ENCODE data around the gene CCL16. TPM values are rescaled to one million over a fixed set of nuclear protein-coding genes. Genes with fewer than 3 reads are reported as not detected.
"Not testable (repeated sequence)": the region's sequence is repeated elsewhere in the genome, so short reads cannot be mapped to it uniquely, and the experiment has no call there.

Gene CCL16
- total and polyA plus RNA-seq, 8 donors: 0.15 to 0.72 TPM; not detected in 6

DNA sequence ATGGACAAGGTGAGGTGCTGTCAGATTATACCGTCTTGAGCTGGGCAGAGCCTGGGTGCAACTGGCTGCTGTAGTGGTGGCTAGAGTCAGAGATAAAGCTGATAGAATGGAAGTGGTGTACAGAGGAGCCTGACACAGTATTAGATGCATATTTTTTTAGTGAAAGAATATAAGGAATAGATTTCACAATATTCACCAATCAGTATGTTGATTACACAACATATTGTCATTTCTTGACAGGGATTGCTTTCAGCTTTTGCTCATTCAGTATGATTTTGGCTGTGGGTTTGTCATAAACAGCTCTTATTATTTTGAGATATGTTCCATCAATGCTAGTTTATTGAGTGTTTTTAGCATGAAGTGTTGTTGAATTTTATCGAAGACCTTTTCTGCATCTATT lies 38.1 kb upstream of the CCL16 start:
- DNase-seq: no peak
- H3K4me1 ChIP-seq: peaks cover 0 to 8% (median 6%) of the 10 kb centered on the region in 4 donors
- H3K27ac ChIP-seq: no peak overlapping the region
- WGBS, 5 donors: 83 to 92% (median 88%) methylated on average over 2 of the region's 2 CpGs
- peaks cover 0 to 6% (median 3%) of the 10 kb centered on the region in 4 donors for H3K9me3 ChIP-seq
- H3K4me3 ChIP-seq: no peak overlapping the region
- peaks cover 0 to 18% (median 0%) of the 10 kb centered on the region in 3 donors for H3K27me3 ChIP-seq
- TF ChIP-seq POLR2AphosphoS5 (IDR thresholded peaks at IDR 0.05) (no peak), POLR2A (IDR thresholded peaks at IDR 0.05) (no peak)
- intact Hi-C loops (cut with DNase I; ENCODE audit: low total_unique reads): no loop called here
- no peaks in the 10 kb centered on the region for H3K36me3 ChIP-seq

DNA sequence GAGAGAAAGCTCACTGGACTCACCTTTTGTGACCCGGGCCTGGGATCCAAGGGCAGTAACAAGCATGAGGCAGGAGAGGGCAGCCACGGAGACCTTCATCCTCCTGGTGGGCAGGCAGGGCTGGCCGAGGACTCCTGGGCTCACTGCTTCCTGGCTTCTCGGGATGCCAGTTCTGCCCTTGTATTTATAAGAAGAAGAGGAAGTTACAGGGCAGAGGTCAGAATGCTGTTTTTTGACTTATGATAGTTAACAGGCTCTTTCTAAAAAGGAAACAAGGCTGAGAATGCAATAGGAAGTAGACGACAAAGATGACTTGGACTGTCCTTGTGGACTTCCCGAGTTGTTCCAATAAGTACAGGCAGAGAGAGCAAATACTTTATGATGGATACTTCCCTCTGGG lies 36.5 kb upstream of the CCL16 start, which contains the start of gene CCL23:
CCL23 (minus strand) TSS at position 174 of the 400 bp plus-strand sequence; CDS start at position 99, 75 bp downstream.
- Histone ChIP-seq H3K9me3 (peaks cover 0 to 2% (median 1%) of the 10 kb centered on the region in 4 donors), H3K4me1 (no peaks in the 10 kb centered on the region), H3K27me3 (peaks cover 0 to 9% (median 0%) of the 10 kb centered on the region in 3 donors), H3K27ac (peak within 1 kb of the TSS in 1 of 5 donors; percentile 18), H3K36me3 (no peaks in the 10 kb centered on the region), H3K4me3 (no peak within 1 kb of the TSS)
- intact Hi-C loops (cut with DNase I; ENCODE audit: low total_unique reads): no loop called here
- TF ChIP-seq POLR2A (IDR thresholded peaks at IDR 0.05) (no peak), POLR2AphosphoS5 (IDR thresholded peaks at IDR 0.05) (no peak), EP300 (IDR thresholded peaks at IDR 0.05) (no peak)
- TF ChIP-seq, protein P1, sequence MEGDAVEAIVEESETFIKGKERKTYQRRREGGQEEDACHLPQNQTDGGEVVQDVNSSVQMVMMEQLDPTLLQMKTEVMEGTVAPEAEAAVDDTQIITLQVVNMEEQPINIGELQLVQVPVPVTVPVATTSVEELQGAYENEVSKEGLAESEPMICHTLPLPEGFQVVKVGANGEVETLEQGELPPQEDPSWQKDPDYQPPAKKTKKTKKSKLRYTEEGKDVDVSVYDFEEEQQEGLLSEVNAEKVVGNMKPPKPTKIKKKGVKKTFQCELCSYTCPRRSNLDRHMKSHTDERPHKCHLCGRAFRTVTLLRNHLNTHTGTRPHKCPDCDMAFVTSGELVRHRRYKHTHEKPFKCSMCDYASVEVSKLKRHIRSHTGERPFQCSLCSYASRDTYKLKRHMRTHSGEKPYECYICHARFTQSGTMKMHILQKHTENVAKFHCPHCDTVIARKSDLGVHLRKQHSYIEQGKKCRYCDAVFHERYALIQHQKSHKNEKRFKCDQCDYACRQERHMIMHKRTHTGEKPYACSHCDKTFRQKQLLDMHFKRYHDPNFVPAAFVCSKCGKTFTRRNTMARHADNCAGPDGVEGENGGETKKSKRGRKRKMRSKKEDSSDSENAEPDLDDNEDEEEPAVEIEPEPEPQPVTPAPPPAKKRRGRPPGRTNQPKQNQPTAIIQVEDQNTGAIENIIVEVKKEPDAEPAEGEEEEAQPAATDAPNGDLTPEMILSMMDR (IDR thresholded peaks at IDR 0.05): no peak
- 41 to 60% (median 53%) methylated on average over 6 of the region's 6 CpGs for WGBS, 5 donors
- DNase-seq: no peak

DNA sequence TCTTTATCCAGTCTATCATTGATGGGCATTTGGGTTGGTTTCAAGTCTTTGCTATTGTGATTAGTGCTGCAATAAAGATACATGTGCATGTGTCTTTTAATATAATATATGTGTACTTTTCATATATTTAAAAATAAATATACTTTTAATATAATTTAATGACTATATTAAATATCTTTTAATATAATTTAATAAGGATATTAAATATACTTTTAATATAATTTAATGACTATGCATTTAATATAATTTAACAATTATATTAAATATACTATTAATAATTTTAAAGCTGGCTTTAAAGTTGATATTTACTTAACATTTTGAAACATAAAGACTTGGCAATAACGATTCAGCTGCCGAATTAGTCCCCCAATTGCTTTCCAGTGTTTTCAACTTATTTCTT lies 35.3 kb upstream of the CCL16 start:
- TF ChIP-seq, protein P1 (IDR thresholded peaks at IDR 0.05): no peak
- no peak for TF ChIP-seq POLR2A (IDR thresholded peaks at IDR 0.05)
- TF ChIP-seq POLR2AphosphoS5 (IDR thresholded peaks at IDR 0.05): no peak
- no peak for TF ChIP-seq EP300 (IDR thresholded peaks at IDR 0.05)
- no peak for DNase-seq

DNA sequence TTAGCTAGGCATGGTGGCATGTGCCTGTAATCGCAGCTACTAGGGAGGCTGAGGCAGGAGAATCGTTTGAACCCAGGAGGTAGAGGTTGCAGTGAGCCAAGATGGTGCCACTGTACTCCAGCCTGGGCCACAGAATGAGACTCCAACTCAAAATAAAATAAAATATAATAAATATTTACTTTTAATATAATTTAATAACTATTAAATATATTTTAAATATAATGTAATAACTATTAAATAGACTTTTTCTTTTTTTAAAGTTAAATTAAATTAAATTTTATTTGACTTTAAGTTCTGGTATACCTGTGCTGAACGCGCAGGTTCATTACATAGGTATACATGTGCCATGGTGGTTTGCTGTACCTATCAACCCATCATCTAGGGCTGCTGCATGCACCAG lies 34.6 kb upstream of the CCL16 start:
- DNase-seq; H3K4me3 ChIP-seq; H3K36me3 ChIP-seq; H3K27ac ChIP-seq; H3K4me1 ChIP-seq; H3K27me3 ChIP-seq; intact Hi-C loops (cut with DNase I; ENCODE audit: low total_unique reads): not testable (repeated sequence)
- peaks cover 0 to 14% (median 13%) of the 10 kb centered on the region in 4 donors for H3K9me3 ChIP-seq
- 92 to 94% (median 93%) methylated on average over 4 of the region's 4 CpGs for WGBS, 5 donors

More for the DNA sequence above, 35.3 kb upstream of the CCL16 start:
- Histone ChIP-seq H3K4me1 (no peaks in the 10 kb centered on the region), H3K9me3 (peaks cover 0 to 12% (median 10%) of the 10 kb centered on the region in 4 donors), H3K4me3 (no peak overlapping the region), H3K36me3 (peaks cover 0 to 4% (median 0%) of the 10 kb centered on the region in 4 donors), H3K27me3 (peaks cover 0 to 5% (median 0%) of the 10 kb centered on the region in 3 donors), H3K27ac (no peak overlapping the region)
- 90 to 97% (median 92%) methylated on average over 2 of the region's 2 CpGs for WGBS, 5 donors
- intact Hi-C loops (cut with DNase I; ENCODE audit: low total_unique reads): no loop called here

DNA sequence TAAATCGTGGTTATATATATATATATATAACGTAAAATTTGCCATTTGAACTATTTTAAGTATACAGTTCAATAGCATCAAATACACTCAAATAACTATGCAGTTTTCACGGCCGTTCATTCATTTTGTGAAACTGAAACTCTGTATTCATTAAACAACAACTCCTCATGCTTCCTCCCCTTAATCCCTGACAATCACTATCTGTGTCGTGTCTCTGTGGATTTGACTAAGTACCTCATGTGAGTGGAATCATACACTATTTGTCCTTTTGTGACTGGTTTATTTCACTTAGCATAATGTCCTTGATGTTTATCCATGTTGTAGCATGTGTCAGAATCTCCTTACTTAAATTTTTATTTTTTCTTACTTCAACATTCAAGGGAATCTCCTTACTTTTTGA lies 33.6 kb upstream of the CCL16 start:
- WGBS, 5 donors: 66 to 83% (median 78%) methylated on average over 5 of the region's 5 CpGs
- Histone ChIP-seq H3K4me3 (no peak overlapping the region), H3K36me3 (peaks cover 0 to 4% (median 0%) of the 10 kb centered on the region in 4 donors), H3K4me1 (no peaks in the 10 kb centered on the region), H3K9me3 (peaks cover 0 to 21% (median 16%) of the 10 kb centered on the region in 4 donors), H3K27me3 (peaks cover 0 to 5% (median 0%) of the 10 kb centered on the region in 3 donors), H3K27ac (no peak overlapping the region)
- intact Hi-C loops (cut with DNase I; ENCODE audit: low total_unique reads): no loop called here
- TF ChIP-seq, protein P1 (IDR thresholded peaks at IDR 0.05): no peak
- TF ChIP-seq POLR2A (IDR thresholded peaks at IDR 0.05): no peak
- TF ChIP-seq EP300 (IDR thresholded peaks at IDR 0.05): no peak
- TF ChIP-seq POLR2AphosphoS5 (IDR thresholded peaks at IDR 0.05): no peak
- no peak for DNase-seq

All from stomach (tissue), 9 donors.